H1 (cell line): ENCODE data around the gene LAP3. TPM values are rescaled to one million over a fixed set of nuclear protein-coding genes. Genes with fewer than 3 reads are reported as not detected.

Source experiments
- CTCF ChIA-PET: fragments of 300-600 bp; sonication (Branson Sonifier 250); formaldehyde crosslinking; loops from one replicate; lab custom pipeline; 2021; ENCODE audit not compliant: partially characterized antibody; lab: Charles Lee
- POLR2A ChIA-PET: fragments of 300-600 bp; sonication (Branson Sonifier 250); formaldehyde crosslinking; loops from one replicate; lab custom pipeline; 2021; ENCODE audit warnings: inconsistent platforms; ENCODE audit not compliant: partially characterized antibody; lab: Charles Lee
- DNase-seq, 2 experiments: peaks; one replicate each; pipeline versions ENCODE4 v3.0.0 to v3.0.0-alpha.2; 2010 to 2022; ENCODE audit warnings: low spot score in 2 of 2, low read depth in 1 of 2, mixed read lengths in 1 of 2
- FAIRE-seq: peaks from 2 replicates; lab custom pipeline; 2011; peaks lifted over from hg19 to GRCh38; lab: Jason Lieb, UNC
- H2AFZ ChIP-seq: 2 replicates; pipeline ENCODE4 v1.8.1; 2012; ENCODE audit warnings: low read length, inconsistent platforms
- H2AK5ac ChIP-seq: 2 replicates; pipeline ENCODE4 v1.6.1; 2013; ENCODE audit warnings: low read depth, low read length
- H2BK120ac ChIP-seq: replicated peaks from 2 replicates; pipeline ENCODE3; 2013; ENCODE audit warnings: low read depth, low read length, inconsistent platforms
- H2BK12ac ChIP-seq: 2 replicates; pipeline ENCODE4 v1.6.1; 2013; ENCODE audit warnings: low read depth, low read length
- H2BK15ac ChIP-seq: 2 replicates; pipeline ENCODE4 v1.6.1; 2013; ENCODE audit warnings: low read length
- H2BK20ac ChIP-seq: 2 replicates; pipeline ENCODE4 v1.6.1; 2013; ENCODE audit warnings: low read length
- H2BK5ac ChIP-seq: 2 replicates; pipeline ENCODE4 v1.6.1; 2013; ENCODE audit warnings: low read depth, low read length
- H3K14ac ChIP-seq: 2 replicates; pipeline ENCODE4 v1.6.1; 2013; ENCODE audit warnings: inconsistent platforms; ENCODE audit not compliant: insufficient read length
- H3K18ac ChIP-seq: 2 replicates; pipeline ENCODE4 v1.6.1; 2013; ENCODE audit warnings: low read length; ENCODE audit errors: extremely low read depth
- H3K23ac ChIP-seq: 2 replicates; pipeline ENCODE4 v1.6.1; 2013; ENCODE audit warnings: inconsistent platforms; ENCODE audit not compliant: insufficient read length
- H3K23me2 ChIP-seq: 2 replicates; pipeline ENCODE4 v1.6.1; 2013; ENCODE audit warnings: low read depth, low read length
- H3K27ac ChIP-seq: 2 replicates; pipeline ENCODE4 v1.6.1; 2011; ENCODE audit warnings: low read depth, low read length, inconsistent platforms
- H3K27me3 ChIP-seq, 4 experiments: replicated peaks in 1 of 4; 1 replicate in 1 of 4; 2 replicates in 3 of 4; pipeline versions ENCODE4 v1.6.1 to v1.8.1; 2011 to 2013; ENCODE audit warnings: low read length in 3 of 4, mild to moderate bottlenecking in 3 of 4, inconsistent platforms in 2 of 4, mixed read lengths in 2 of 4, moderate library complexity in 1 of 4; ENCODE audit not compliant: control insufficient read depth in 3 of 4, insufficient read depth in 3 of 4; ENCODE audit errors: extremely low read depth in 1 of 4
- H3K36me3 ChIP-seq, 4 experiments: 2 replicates each; pipeline versions ENCODE4 v1.6.1 to v1.8.1; 2011 to 2013; ENCODE audit warnings: mild to moderate bottlenecking in 4 of 4, low read length in 3 of 4, moderate library complexity in 2 of 4, control low read depth in 1 of 4, inconsistent platforms in 1 of 4; ENCODE audit not compliant: insufficient read depth in 4 of 4, control insufficient read depth in 2 of 4
- H3K4ac ChIP-seq: replicated peaks from 2 replicates; pipeline ENCODE3; 2013; ENCODE audit warnings: low read length, low read depth, mixed read lengths, inconsistent platforms; ENCODE audit not compliant: insufficient read length
- H3K4me1 ChIP-seq, 4 experiments: replicated peaks in 1 of 4; 1 replicate in 1 of 4; 2 replicates in 3 of 4; pipeline versions ENCODE4 v1.6.1 to v1.8.1; 2011 to 2013; ENCODE audit warnings: low read length in 3 of 4, inconsistent platforms in 2 of 4, mixed read lengths in 1 of 4; ENCODE audit not compliant: insufficient read depth in 4 of 4, control insufficient read depth in 3 of 4
- H3K4me2 ChIP-seq, 2 experiments: 2 replicates each; pipeline versions ENCODE4 v1.6.1 to v1.8.1; 2011 to 2013; ENCODE audit warnings: low read depth in 2 of 2, low read length in 2 of 2, control low read depth in 1 of 2, inconsistent platforms in 1 of 2, mild to moderate bottlenecking in 1 of 2; ENCODE audit not compliant: insufficient read depth in 1 of 2
- H3K4me3 ChIP-seq, 4 experiments: fragments of 200-600, 300-600 bp in 1 of 4; sonication (generic), shearing (Covaris generic), sonication (Bioruptor Twin) in 1 of 4; 2 replicates each; pipeline versions ENCODE4 v1.5.1 to v1.8.1; 2011 to 2016; ENCODE audit warnings: low read length in 4 of 4, low read depth in 3 of 4, control low read depth in 2 of 4, inconsistent platforms in 2 of 4, mild to moderate bottlenecking in 2 of 4, mixed read lengths in 1 of 4, moderate library complexity in 1 of 4; ENCODE audit not compliant: insufficient read depth in 2 of 4; ENCODE audit errors: extremely low read depth in 1 of 4
- H3K56ac ChIP-seq: replicated peaks from 2 replicates; pipeline ENCODE3; 2013; ENCODE audit warnings: low read depth, mild to moderate bottlenecking, mixed read lengths, low read length, inconsistent platforms; ENCODE audit not compliant: insufficient read length
- H3K79me1 ChIP-seq: 2 replicates; pipeline ENCODE4 v1.6.1; 2013; ENCODE audit warnings: low read depth, low read length, control low read depth
- H3K79me2 ChIP-seq, 2 experiments: 2 replicates each; pipeline versions ENCODE4 v1.6.1 to v1.8.1; 2012 to 2013; ENCODE audit warnings: low read length in 2 of 2, mild to moderate bottlenecking in 2 of 2, inconsistent platforms in 1 of 2; ENCODE audit not compliant: insufficient read depth in 2 of 2, control insufficient read depth in 1 of 2
- H3K9ac ChIP-seq, 4 experiments: replicated peaks in 1 of 4; 1 replicate in 1 of 4; 2 replicates in 3 of 4; pipeline versions ENCODE4 v1.6.1 to v1.8.1; 2011 to 2013; ENCODE audit warnings: low read depth in 3 of 4, low read length in 3 of 4, control low read depth in 2 of 4, mild to moderate bottlenecking in 2 of 4, moderate library complexity in 2 of 4, inconsistent platforms in 1 of 4; ENCODE audit errors: extremely low read depth in 1 of 4
- H3K9me3 ChIP-seq, 2 experiments: 2 replicates each; pipeline versions ENCODE4 v1.6.1 to v1.8.1; 2012 to 2013; ENCODE audit warnings: mild to moderate bottlenecking in 2 of 2, moderate library complexity in 2 of 2, control low read depth in 1 of 2, inconsistent platforms in 1 of 2, low read depth in 1 of 2, low read length in 1 of 2, mixed read lengths in 1 of 2; ENCODE audit not compliant: insufficient read depth in 2 of 2
- H4K20me1 ChIP-seq, 2 experiments: replicated peaks in 1 of 2; 2 replicates each; pipeline versions ENCODE3 to v1.8.1; 2011 to 2013; ENCODE audit warnings: inconsistent platforms in 2 of 2, low read length in 2 of 2, mild to moderate bottlenecking in 1 of 2; ENCODE audit not compliant: insufficient read depth in 2 of 2, control insufficient read depth in 1 of 2
- H4K5ac ChIP-seq: 2 replicates; pipeline ENCODE4 v1.6.1; 2013; ENCODE audit warnings: low read length, low read depth, mixed read lengths, inconsistent platforms; ENCODE audit not compliant: insufficient read length
- H4K8ac ChIP-seq: 2 replicates; pipeline ENCODE4 v1.8.0; 2013; ENCODE audit warnings: mild to moderate bottlenecking, moderate library complexity, low read length, inconsistent platforms; ENCODE audit not compliant: insufficient read depth; ENCODE audit errors: extremely low read depth
- H4K91ac ChIP-seq: replicated peaks from 2 replicates; pipeline ENCODE3; 2013; ENCODE audit warnings: low read length, mixed read lengths, inconsistent platforms; ENCODE audit not compliant: insufficient read length
- BCL11A ChIP-seq, 2 experiments: IDR thresholded peaks; one replicate each; pipeline ENCODE4 v1.6.1; 2011; ENCODE audit warnings: low read depth in 2 of 2, low read length in 2 of 2, mild to moderate bottlenecking in 2 of 2
- RNF2 ChIP-seq: fragments of 200-900, 300-1000 bp; sonication (generic); IDR thresholded peaks from 2 replicates; pipeline ENCODE4 v1.7.1; 2016; ENCODE audit warnings: borderline replicate concordance, low read depth, mild to moderate bottlenecking, antibody characterized with exemption, low read length; ENCODE audit not compliant: poor library complexity, severe bottlenecking; ENCODE audit errors: missing control alignments
- SRF ChIP-seq: IDR thresholded peaks from 2 replicates; pipeline ENCODE4 v1.6.1; 2011; ENCODE audit warnings: mild to moderate bottlenecking, low read depth, low read length, moderate library complexity
- YY1 ChIP-seq: IDR thresholded peaks from 2 replicates; pipeline ENCODE4 v1.6.1; 2011; ENCODE audit warnings: low read depth, mild to moderate bottlenecking, low read length
- WGBS, 2 experiments: shearing (Covaris generic) in 1 of 2; methylation state at CpG; one replicate each; pipeline versions ENCODE4 v1.1.6 to v1.1.7; 2013 to 2015; ENCODE audit warnings: low lambda C conversion rate in 2 of 2, mixed read lengths in 2 of 2, inconsistent platforms in 1 of 2, low coverage in 1 of 2, missing lambda C conversion rate in 1 of 2; ENCODE audit not compliant: insufficient replicate concordance in 2 of 2, insufficient coverage in 1 of 2, insufficient read length in 1 of 2; ENCODE audit errors: extremely low coverage in 1 of 2, missing lambda C conversion rate in 1 of 2; 5-methylcytosine and 5-hydroxymethylcytosine counted together
- polyA plus RNA-seq, 7 experiments: library from polyadenylated mRNA; depleted of rRNA in 3 of 7; stranded (reverse) in 5 of 7; unstranded in 2 of 7; fragments of >200 nt in 5 of 7; fragments of 200-250 nt in 2 of 7; gene quantifications; 1 replicate in 5 of 7; 2 replicates in 1 of 7; 4 replicates in 1 of 7; pipeline versions ENCODE4 v1.2.1 to v1.2.3, GENCODE V29; 2011 to 2013; ENCODE audit warnings: missing spikeins in 2 of 7, mixed read lengths in 2 of 7
- total RNA-seq: library from RNA; stranded (reverse); fragmentation: NEBNext Ultra II Directional; extraction: Animal tissue kit (Norgen Biotek cat#: 25700); gene quantifications from 2 replicates; pipeline ENCODE4 v1.2.1, GENCODE V29; 2021

LAP3 gene
- total and polyA plus RNA-seq, 2 of the 8 experiments (the other 6 are each of a cell fraction or from before 2014, with no cell fraction given), result 28.3 to 50.9 TPM

GRCh38 chr4:17654701-17655100, 77.7 kb downstream of the LAP3 start:
- Histone ChIP-seq H4K5ac (no peak overlapping the region), H3K4me2 (no peak overlapping the region), H3K4me3 (no peak overlapping the region), H3K14ac (no peak overlapping the region), H3K56ac (no peak overlapping the region), H3K9ac (no peak overlapping the region), H2BK20ac (no peak overlapping the region), H4K91ac (no peak overlapping the region), H4K20me1 (peaks cover 0 to 2% of the 10 kb centered on the region in 2 experiments), H2BK15ac (no peak overlapping the region), H3K79me1 (no peaks in the 10 kb centered on the region), H3K4ac (no peak overlapping the region), H3K36me3 (no peaks in the 10 kb centered on the region), H2AK5ac (no peak overlapping the region), H3K9me3 (no peaks in the 10 kb centered on the region), H3K23me2 (no peaks in the 10 kb centered on the region; the same call in 1 of the 2 replicates), H3K27me3 (no peaks in the 10 kb centered on the region; a peak in 1 of 7 replicates), H2BK12ac (no peak overlapping the region), H2BK5ac (no peak overlapping the region), H2AFZ (no peak overlapping the region), H3K23ac (no peak overlapping the region)
- DNase-seq (no peak), FAIRE-seq (no peak)
- CTCF ChIA-PET, result interaction anchor here (0.9 to 1.6 kb wide), 2 partner anchors 18 to 110 kb away, joined by 3 to 4 read pairs; no protein-coding TSS in a partner anchor
- TF ChIP-seq BCL11A (IDR thresholded peaks at IDR 0.05; ENCODE audit: low read depth in 2 of 2, low read length in 2 of 2) (no peak), RNF2 (no peak), SRF (no peak), YY1 (no peak)
- TF ChIP-seq, all 59 proteins: peak for 0
- no peak overlapping the region for H3K27ac ChIP-seq
- H3K18ac ChIP-seq, result no peak overlapping the region
- POLR2A ChIA-PET, result no interaction called here
- H2BK120ac ChIP-seq, result no peak overlapping the region
- WGBS, 2 experiments, result 72% methylated on average over 7 of the region's 8 CpGs; no CpG with 5 or more reads in 1 of the 2 experiments
- H4K8ac ChIP-seq, result no peak overlapping the region
- H3K79me2 ChIP-seq, result no peaks in the 10 kb centered on the region
- no peaks in the 10 kb centered on the region; a peak in 1 of 7 replicates for H3K4me1 ChIP-seq
